Hepatocyte (in vitro differentiated cells): Measurements from ENCODE around the gene BICD2. TPM values are rescaled to one million over a fixed set of nuclear protein-coding genes. Genes with fewer than 3 reads are reported as not detected.

Experiments used
- DNase-seq: peaks from one replicate; pipeline ENCODE4 v3.0.0-alpha.2; 2016; ENCODE audit warnings: low spot score
- H2AFZ ChIP-seq: fragments of 200-600 bp; sonication (generic); 2 replicates; pipeline ENCODE4 v1.6.0; 2016; ENCODE audit warnings: antibody characterized with exemption, mild to moderate bottlenecking
- H3K27ac ChIP-seq: fragments of 200-600 bp; sonication (generic); 2 replicates; pipeline ENCODE4 v1.5.1; 2016; ENCODE audit warnings: mild to moderate bottlenecking
- H3K27me3 ChIP-seq: fragments of 200-600 bp; sonication (generic); 2 replicates; pipeline ENCODE4 v1.6.1; 2016
- H3K36me3 ChIP-seq: fragments of 200-600 bp; sonication (generic); replicated peaks from 2 replicates; pipeline ENCODE4 v1.5.1; 2016; ENCODE audit warnings: low read depth; ENCODE audit not compliant: insufficient read depth
- H3K4me1 ChIP-seq: fragments of 200-600 bp; sonication (generic); 2 replicates; pipeline ENCODE4 v1.5.1; 2016; ENCODE audit warnings: mild to moderate bottlenecking, moderate library complexity; ENCODE audit not compliant: insufficient read depth
- H3K4me2 ChIP-seq: fragments of 200-600 bp; sonication (generic); 2 replicates; pipeline ENCODE4 v1.6.0; 2016
- H3K4me3 ChIP-seq: fragments of 200-600 bp; sonication (generic); 2 replicates; pipeline ENCODE4 v1.5.1; 2016; ENCODE audit warnings: mild to moderate bottlenecking
- H3K79me2 ChIP-seq: fragments of 200-600 bp; sonication (generic); 2 replicates; pipeline ENCODE4 v1.6.0; 2017; ENCODE audit warnings: mild to moderate bottlenecking
- H3K9me2 ChIP-seq: fragments of 200-600 bp; sonication (generic); replicated peaks from 2 replicates; pipeline ENCODE4 v1.6.0; 2017; ENCODE audit warnings: mild to moderate bottlenecking; ENCODE audit not compliant: insufficient read depth
- H3K9me3 ChIP-seq: fragments of 200-600 bp; sonication (generic); 2 replicates; pipeline ENCODE4 v1.5.1; 2016; ENCODE audit warnings: low read depth, mild to moderate bottlenecking
- H4K20me1 ChIP-seq: fragments of 200-600 bp; sonication (generic); 2 replicates; pipeline ENCODE4 v1.6.0; 2016; ENCODE audit warnings: mild to moderate bottlenecking; ENCODE audit not compliant: insufficient read depth, poor library complexity, severe bottlenecking
- EZH2 ChIP-seq: fragments of 200-600 bp; sonication (generic); IDR thresholded peaks from 2 replicates; pipeline ENCODE4 v1.6.1; 2016; ENCODE audit warnings: antibody characterized with exemption, mild to moderate bottlenecking, borderline replicate concordance
- EZH2phosphoT487 ChIP-seq: fragments of 200-600 bp; sonication (generic); IDR thresholded peaks from one replicate; pipeline ENCODE4 v1.6.1; 2018; ENCODE audit warnings: antibody characterized with exemption, mild to moderate bottlenecking, low read depth, moderate library complexity; ENCODE audit not compliant: unreplicated experiment, severe bottlenecking
- WGBS: methylation state at CpG from one replicate; pipeline ENCODE4 v1.1.6; 2016; ENCODE audit warnings: low lambda C conversion rate; ENCODE audit errors: missing lambda C conversion rate; 5-methylcytosine and 5-hydroxymethylcytosine counted together
- polyA plus RNA-seq: library from polyadenylated mRNA; unstranded; fragments of >200 nt; fragmentation: Nextera tagmentation; extraction: Ambion mirVana; gene quantifications from 2 replicates; pipeline ENCODE4 v1.2.1, GENCODE V29; 2016
- total RNA-seq: library from RNA; depleted of rRNA; stranded (reverse); fragments of >200 nt; gene quantifications from 2 replicates; pipeline ENCODE4 v1.2.3, GENCODE V29; 2014
- TF ChIP-seq, protein P1 (sequence below): fragments of 200-600 bp; sonication (generic); IDR thresholded peaks from 2 replicates; pipeline ENCODE4 v1.5.1; 2016; ENCODE audit warnings: antibody characterized with exemption, mild to moderate bottlenecking; ENCODE audit not compliant: poor library complexity

BICD2 gene
- total and polyA plus RNA-seq, 2 experiments from 2014 or later, result 13.2 to 25.7 TPM

DNA sequence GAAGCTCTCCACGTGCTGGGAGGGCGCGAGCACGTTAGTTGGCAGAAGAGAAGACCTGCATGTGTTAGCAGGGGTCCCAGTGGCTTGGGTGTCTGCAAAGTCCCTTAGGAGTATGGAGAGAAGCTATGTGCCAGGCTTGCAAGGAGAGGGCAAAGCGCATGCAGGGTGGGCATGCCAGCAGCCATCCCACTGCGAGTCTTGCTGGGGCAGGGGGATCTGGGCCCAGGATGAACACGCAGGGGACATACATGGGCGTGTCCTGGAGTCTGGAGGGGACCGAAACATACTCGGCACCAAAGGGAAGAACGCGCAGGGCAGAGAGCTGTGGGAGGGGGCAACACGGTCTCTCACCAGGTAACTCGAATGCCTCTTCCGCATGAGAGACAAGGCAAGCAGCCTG lies 51.1 kb downstream of the BICD2 start:
- no peaks in the 10 kb centered on the region for H3K36me3 ChIP-seq
- H4K20me1 ChIP-seq, result no peaks in the 10 kb centered on the region
- H3K4me1 ChIP-seq, result no peaks in the 10 kb centered on the region
- no peak for TF ChIP-seq EZH2phosphoT487
- TF ChIP-seq EZH2, result no peak
- TF ChIP-seq, protein P1, sequence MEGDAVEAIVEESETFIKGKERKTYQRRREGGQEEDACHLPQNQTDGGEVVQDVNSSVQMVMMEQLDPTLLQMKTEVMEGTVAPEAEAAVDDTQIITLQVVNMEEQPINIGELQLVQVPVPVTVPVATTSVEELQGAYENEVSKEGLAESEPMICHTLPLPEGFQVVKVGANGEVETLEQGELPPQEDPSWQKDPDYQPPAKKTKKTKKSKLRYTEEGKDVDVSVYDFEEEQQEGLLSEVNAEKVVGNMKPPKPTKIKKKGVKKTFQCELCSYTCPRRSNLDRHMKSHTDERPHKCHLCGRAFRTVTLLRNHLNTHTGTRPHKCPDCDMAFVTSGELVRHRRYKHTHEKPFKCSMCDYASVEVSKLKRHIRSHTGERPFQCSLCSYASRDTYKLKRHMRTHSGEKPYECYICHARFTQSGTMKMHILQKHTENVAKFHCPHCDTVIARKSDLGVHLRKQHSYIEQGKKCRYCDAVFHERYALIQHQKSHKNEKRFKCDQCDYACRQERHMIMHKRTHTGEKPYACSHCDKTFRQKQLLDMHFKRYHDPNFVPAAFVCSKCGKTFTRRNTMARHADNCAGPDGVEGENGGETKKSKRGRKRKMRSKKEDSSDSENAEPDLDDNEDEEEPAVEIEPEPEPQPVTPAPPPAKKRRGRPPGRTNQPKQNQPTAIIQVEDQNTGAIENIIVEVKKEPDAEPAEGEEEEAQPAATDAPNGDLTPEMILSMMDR, result no peak
- H3K79me2 ChIP-seq, result no peaks in the 10 kb centered on the region
- H2AFZ ChIP-seq, result no peak overlapping the region
- no peak overlapping the region for H3K4me3 ChIP-seq
- H3K9me2 ChIP-seq, result no peaks in the 10 kb centered on the region
- no peak for DNase-seq
- WGBS, result 94% methylated on average over 14 of the region's 15 CpGs
- no peak overlapping the region for H3K4me2 ChIP-seq
- no peaks in the 10 kb centered on the region for H3K27me3 ChIP-seq
- H3K9me3 ChIP-seq, result no peaks in the 10 kb centered on the region
- H3K27ac ChIP-seq, result no peak overlapping the region

DNA sequence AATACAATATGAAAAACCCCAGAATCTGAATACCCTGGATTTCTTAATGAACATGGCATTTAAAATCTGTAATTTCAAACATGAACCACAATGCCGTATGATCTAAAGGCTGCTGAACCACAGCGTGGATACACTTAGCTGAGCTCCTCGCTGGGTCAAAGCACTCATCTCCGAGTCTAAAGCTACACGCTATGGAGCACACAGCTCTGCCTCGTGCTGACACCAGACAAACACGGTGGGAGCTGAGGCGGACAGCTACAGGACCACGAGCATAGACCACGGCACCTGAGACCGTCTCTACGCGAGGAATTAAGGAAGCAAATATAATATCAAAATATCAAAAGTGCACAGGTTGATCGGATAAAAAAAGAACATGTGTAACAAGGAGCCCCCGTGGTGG lies 51.9 kb downstream of the BICD2 start:
- no peak overlapping the region for H3K4me3 ChIP-seq
- H3K27ac ChIP-seq, result no peak overlapping the region
- 97% methylated on average over 15 of the region's 15 CpGs for WGBS
- H3K9me3 ChIP-seq, result no peaks in the 10 kb centered on the region
- H4K20me1 ChIP-seq, result no peaks in the 10 kb centered on the region
- H3K27me3 ChIP-seq, result no peaks in the 10 kb centered on the region
- H3K4me2 ChIP-seq, result no peak overlapping the region
- no peaks in the 10 kb centered on the region for H3K36me3 ChIP-seq
- H3K9me2 ChIP-seq, result no peaks in the 10 kb centered on the region
- H3K79me2 ChIP-seq, result no peaks in the 10 kb centered on the region
- TF ChIP-seq, protein P1, result no peak
- TF ChIP-seq EZH2 (no peak), EZH2phosphoT487 (no peak)
- no peak for DNase-seq
- no peaks in the 10 kb centered on the region for H3K4me1 ChIP-seq
- no peak overlapping the region for H2AFZ ChIP-seq

- Histone ChIP-seq H3K27me3 (no peaks in the 10 kb centered on the region), H3K9me3 (no peaks in the 10 kb centered on the region), H3K27ac (no peak overlapping the region), H4K20me1 (no peaks in the 10 kb centered on the region), H3K36me3 (no peaks in the 10 kb centered on the region), H3K4me3 (no peak overlapping the region), H3K4me2 (no peak overlapping the region), H3K9me2 (no peaks in the 10 kb centered on the region), H2AFZ (no peak overlapping the region), H3K4me1 (no peaks in the 10 kb centered on the region), H3K79me2 (no peaks in the 10 kb centered on the region)
- 92% methylated on average over 6 of the region's 6 CpGs for WGBS
- TF ChIP-seq EZH2 (no peak), EZH2phosphoT487 (no peak)
- TF ChIP-seq, protein P1, result no peak
- no peak for DNase-seq
Measured at GRCh38 chr9:92711844-92712243, 52.8 kb downstream of the BICD2 start.

- DNase-seq, result no peak
- Histone ChIP-seq H3K36me3 (no peaks in the 10 kb centered on the region), H3K27me3 (no peaks in the 10 kb centered on the region), H3K9me2 (no peaks in the 10 kb centered on the region), H3K4me1 (no peaks in the 10 kb centered on the region), H3K4me3 (no peak overlapping the region), H3K27ac (no peak overlapping the region), H4K20me1 (no peaks in the 10 kb centered on the region), H3K4me2 (no peak overlapping the region), H2AFZ (no peak overlapping the region), H3K79me2 (no peaks in the 10 kb centered on the region), H3K9me3 (no peaks in the 10 kb centered on the region)
- TF ChIP-seq, protein P1, result no peak
- TF ChIP-seq EZH2phosphoT487 (no peak), EZH2 (no peak)
- WGBS, result 94% methylated on average over 2 of the region's 2 CpGs
Measured at GRCh38 chr9:92711146-92711545, 53.5 kb downstream of the BICD2 start.
